ENCODE data around the gene ARFGEF2. TPM values are rescaled to one million over a fixed set of nuclear protein-coding genes. Genes with fewer than 3 reads are reported as not detected.
"Not testable (repeated sequence)": the region's sequence is repeated elsewhere in the genome, so short reads cannot be mapped to it uniquely, and the experiment has no call there.

ARFGEF2 gene
- total RNA-seq, 1 donor = 52.7 TPM

- DNase-seq (ENCODE audit: low read depth) = no peak
- no peak for TF ChIP-seq CTCF (IDR thresholded peaks at IDR 0.05; ENCODE audit: insufficient read depth, low read length)
- no peak overlapping the region for H3K4me3 ChIP-seq (ENCODE audit: low read depth, low read length)
Measured at GRCh38 chr20:49054056-49054643, 132.6 kb downstream of the ARFGEF2 start.

- TF ChIP-seq CTCF (IDR thresholded peaks at IDR 0.05; ENCODE audit: insufficient read depth, low read length) = no peak
- DNase-seq (ENCODE audit: low read depth) = no peak
- no peak overlapping the region for H3K4me3 ChIP-seq (ENCODE audit: low read depth, low read length)
Measured at GRCh38 chr20:49063279-49063678, 141.8 kb downstream of the ARFGEF2 start.

GRCh38 chr20:49074521-49074920, 153.0 kb downstream of the ARFGEF2 start:
- no peak for DNase-seq (ENCODE audit: low read depth)
- TF ChIP-seq CTCF (IDR thresholded peaks at IDR 0.05; ENCODE audit: insufficient read depth, low read length) = no peak
- no peak overlapping the region for H3K4me3 ChIP-seq (ENCODE audit: low read depth, low read length)

GRCh38 chr20:49078310-49078709, 156.8 kb downstream of the ARFGEF2 start:
- no peak for TF ChIP-seq CTCF (IDR thresholded peaks at IDR 0.05; ENCODE audit: insufficient read depth, low read length)
- no peak overlapping the region for H3K4me3 ChIP-seq (ENCODE audit: low read depth, low read length)
- no peak for DNase-seq (ENCODE audit: low read depth)

GRCh38 chr20:49082295-49082694, 160.8 kb downstream of the ARFGEF2 start:
- not testable (repeated sequence) for H3K4me3 ChIP-seq (ENCODE audit: low read depth, low read length); DNase-seq (ENCODE audit: low read depth)

Small RNA genes within 50 kb of the gene (small RNA-seq; reads per million reads assigned to genes)
- gene SNAP23P1 = not detected

Other genes with a start within 250 kb of the ARFGEF2 start
- 3.5 and 13.0 TPM in 2 replicates for gene PREX1, start 93.7 kb upstream of the ARFGEF2 start, total RNA-seq (ENCODE audit: low replicate concordance)
- gene CSE1L, start 124.6 kb downstream of the ARFGEF2 start, total RNA-seq (ENCODE audit: low replicate concordance) = 33.6 and 154 TPM in 2 replicates